T-helper 1 cell treated with Interleukin-12 subunit alpha and Interleukin-12 subunit beta and Interleukin-4 antibody, amounts not matched to agents 30 ng/mL and 1 ng/mL, for 36 hours (primary cell): ENCODE results near the gene ARAF. TPM values are rescaled to one million over a fixed set of nuclear protein-coding genes. Genes with fewer than 3 reads are reported as not detected.
"Not testable (repeated sequence)": the region's sequence is repeated elsewhere in the genome, so short reads cannot be mapped to it uniquely, and the experiment has no call there.

Experiments used
- intact Hi-C: fragments of 100-400 bp; cut with micrococcal nuclease; formaldehyde crosslinking; loops from one replicate; pipeline ENCODE4 v1.15.1; 2024
- total RNA-seq: library from RNA; stranded (reverse); gene quantifications from 2 replicates; pipeline ENCODE4 v1.2.3, GENCODE V29; 2022

ARAF gene
- total RNA-seq, 1 donor from 2014 or later = 93.8 TPM

DNA sequence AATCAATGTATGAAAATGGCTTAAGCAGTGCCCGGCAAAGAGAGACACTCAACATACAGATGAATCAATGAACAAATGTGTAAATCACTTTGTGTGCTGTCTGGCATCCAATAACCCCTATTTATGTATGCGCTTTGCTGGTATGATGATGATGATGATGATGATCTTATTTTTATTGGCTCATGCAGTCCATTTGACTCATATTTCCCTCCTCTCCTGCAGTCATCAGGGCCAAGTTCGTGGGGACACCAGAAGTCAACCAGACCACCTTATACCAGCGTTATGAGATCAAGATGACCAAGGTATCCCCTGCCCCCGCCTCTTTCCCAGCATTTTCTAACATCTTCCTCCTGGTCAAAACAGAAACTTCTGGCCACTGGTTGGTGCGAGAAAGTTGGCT, 23.7 kb downstream of the ARAF start:
- intact Hi-C loops = no loop called here

GRCh38 chrX:47585273-47585672, 24.3 kb downstream of the ARAF start:
- intact Hi-C loops = no loop called here

DNA sequence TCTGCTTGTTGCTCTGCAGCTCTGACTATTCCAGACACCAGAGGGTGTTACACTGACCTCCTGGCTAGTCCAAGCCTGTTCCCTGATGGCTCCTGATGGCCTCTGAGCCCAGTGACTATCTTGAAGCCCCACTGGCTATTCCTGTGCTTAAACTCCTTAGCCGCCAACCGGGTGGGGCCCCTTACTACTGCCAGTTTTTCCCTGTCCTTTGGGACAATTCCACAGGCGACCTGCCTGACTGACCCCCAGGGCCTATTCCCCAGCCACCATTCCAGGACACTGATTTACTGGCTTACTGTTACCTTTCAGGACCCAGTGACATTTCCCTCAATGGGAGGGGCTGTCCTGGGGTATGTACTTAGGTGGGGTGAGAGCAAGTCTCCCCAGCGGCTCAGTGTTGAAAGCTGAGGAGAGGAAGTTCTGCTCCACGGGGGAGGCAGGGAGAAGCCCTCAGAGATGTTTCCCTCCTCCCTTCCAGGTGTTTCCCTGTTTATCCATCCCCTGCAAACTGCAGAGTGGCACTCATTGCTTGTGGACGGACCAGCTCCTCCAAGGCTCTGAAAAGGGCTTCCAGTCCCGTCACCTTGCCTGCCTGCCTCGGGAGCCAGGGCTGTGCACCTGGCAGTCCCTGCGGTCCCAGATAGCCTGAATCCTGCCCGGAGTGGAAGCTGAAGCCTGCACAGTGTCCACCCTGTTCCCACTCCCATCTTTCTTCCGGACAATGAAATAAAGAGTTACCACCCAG, 25.2 kb downstream of the ARAF start:
- intact Hi-C loops = no loop called here

DNA sequence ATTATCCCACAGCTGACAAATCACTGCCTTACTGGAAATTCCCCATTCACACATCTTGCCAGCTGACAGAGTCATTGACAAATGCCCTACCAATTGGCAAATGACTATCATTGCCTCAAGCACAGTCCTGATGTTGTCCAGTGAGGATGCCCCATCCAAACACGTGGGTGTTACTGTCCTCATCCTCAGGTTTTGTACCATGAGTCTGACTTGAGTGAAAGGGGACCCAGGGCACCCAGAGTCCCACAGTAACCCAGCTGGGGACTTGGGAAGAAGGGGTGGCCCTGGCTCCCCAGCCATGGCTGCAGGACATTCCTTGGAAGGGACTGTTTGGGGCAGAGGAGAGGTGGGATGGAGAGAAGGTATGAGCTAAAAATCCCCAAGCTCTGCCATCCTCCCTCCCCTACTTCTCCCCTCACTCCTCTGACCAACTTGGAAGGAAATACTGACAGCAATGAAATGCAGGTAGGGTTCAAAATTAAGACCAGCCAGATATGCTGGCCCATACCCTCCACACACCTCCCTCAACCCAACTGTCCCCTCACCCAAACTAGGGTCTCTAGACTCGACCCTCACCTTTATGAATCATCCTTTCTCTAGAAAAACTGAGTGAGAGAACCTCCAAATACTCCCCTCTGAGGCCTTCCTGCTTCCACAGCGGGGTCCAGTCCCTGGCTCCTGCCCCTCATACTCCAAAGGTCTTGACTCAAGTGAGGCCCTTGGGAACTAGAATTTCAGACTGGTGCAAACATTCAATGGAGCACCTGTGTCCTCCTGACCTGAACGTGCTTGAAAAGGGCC, 26.3 kb downstream of the ARAF start:
- intact Hi-C loops = no loop called here

DNA sequence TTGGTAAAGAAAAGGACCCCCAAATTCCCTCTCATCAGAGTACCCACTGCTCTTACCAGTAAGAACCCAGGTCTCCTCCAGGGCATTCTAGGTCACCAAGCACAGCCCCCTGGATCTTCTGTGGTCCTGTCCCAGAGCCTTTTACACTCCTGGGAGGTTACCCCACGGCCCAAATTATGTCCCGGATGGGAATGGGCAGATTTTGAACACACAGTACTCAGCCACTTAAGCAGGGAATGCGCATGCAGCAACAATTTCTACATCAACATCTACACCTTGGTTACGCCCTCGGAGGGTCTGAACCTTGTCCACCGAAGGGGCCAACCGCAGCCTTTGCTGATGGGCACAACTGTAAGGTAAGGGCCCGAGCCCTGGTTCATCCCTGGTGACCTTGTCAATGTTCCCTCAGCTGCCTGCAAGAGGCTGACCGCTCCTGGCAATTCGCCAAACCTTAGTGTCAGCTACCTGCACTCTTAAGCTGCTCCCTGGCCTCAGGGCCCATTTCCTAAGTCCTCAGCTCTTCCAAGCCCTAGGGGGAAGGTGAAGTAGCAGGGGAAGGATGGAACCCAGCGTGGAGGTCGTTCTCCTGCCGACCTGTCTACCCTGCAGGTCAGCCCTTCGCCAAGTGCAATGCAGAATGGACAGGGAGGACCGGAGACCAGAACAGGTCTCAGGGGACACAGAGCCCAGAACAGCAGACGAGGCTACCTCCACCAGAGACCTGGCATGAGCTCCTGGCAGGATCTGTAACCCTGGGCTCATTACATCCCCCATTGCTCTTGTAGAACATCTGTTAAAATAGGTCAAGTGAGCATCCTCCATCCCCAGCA, 27.1 kb downstream of the ARAF start:
- intact Hi-C loops = no loop called here

- intact Hi-C loops = no loop called here
Measured at GRCh38 chrX:47590984-47591383, 30.0 kb downstream of the ARAF start.

GRCh38 chrX:47593522-47593921, 32.5 kb downstream of the ARAF start:
- intact Hi-C loops = no loop called here

DNA sequence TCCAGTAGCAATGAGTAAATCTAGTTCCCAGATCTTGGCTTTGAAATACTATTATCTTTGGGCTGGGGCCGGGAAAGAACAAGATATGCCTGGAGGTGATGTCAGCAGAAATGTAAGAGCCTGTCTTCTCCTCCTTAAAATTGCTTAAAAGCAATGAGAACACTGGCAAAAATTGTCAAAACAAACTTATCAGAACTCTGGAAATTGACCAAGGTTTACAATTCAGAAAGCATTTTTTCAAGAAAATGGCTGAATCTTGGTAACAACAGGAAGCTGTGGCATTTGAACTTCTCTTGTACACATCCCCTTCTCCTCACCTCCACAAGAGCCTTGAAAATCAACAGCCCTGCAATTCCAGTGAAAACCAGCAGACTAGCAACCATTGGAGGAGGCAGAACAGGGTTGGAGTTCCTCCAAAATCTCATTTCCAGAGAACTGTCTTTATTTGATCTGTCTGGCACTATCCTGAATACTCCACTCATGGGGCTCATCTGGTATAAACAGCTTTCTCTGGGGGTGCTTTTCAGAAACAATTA, 34.8 kb downstream of the ARAF start:
- intact Hi-C loops = no loop called here

DNA sequence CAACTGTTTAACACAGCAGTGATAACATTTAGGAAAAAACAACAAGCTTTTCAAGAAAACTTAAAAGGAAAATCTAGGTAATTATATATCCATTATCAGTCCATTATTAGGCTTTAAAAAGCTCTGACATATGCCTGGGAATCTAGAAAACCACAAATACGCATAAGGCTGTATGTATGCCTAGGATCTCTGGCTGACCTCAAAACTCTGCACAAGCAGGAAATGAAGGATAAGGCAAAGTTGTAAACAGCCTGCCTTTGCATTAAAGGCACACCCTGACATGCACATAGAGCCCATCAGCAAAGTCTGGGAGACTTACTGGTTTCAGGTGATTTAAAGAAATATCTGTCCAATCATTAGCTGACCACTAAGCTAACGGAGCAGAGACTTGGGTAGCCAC, 35.3 kb downstream of the ARAF start:
- intact Hi-C loops = no loop called here

DNA sequence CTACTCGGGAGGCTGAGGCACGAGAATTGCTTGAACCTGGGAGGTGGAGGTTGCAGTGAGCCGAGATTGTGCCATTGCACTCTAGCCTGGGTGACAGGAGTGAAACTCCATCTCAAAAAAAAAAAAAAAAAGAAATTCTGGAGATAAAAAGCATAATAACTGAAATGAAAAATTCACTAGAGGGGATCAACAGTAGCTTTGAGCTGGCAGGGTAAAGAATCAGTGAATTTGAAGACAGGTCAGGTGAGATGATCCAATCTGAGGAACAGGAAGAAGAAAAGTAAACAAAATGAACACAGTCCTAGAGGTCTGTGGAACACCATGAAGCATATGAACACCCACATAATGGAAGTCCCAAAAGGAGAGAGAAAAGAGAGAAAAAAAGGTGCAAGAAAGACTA, 36.2 kb downstream of the ARAF start:
- intact Hi-C loops = no loop called here

DNA sequence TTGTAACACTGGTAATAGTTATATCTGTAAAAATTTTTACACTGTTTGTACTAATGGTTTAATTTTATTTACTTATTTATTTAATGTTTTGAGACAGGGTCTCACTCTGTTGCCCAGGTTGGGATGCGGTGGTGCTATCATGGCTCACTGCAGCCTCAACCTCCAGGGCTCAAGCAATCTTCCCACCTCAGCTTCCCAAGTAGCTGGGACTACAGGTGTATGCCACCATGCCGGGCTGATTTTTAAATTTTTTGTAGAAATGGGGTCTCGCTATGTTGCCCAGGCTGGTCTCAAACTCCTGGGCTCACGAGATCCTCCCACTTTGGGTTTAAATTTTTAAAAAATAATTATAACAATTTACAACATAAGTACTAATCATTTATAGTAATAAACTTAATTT, 42.1 kb downstream of the ARAF start:
- intact Hi-C loops = not testable (repeated sequence)

- intact Hi-C loops = no loop called here
Measured at GRCh38 chrX:47605024-47605423, 44.0 kb downstream of the ARAF start.

- intact Hi-C loops = no loop called here
Measured at GRCh38 chrX:47607091-47607490, 46.1 kb downstream of the ARAF start.

DNA sequence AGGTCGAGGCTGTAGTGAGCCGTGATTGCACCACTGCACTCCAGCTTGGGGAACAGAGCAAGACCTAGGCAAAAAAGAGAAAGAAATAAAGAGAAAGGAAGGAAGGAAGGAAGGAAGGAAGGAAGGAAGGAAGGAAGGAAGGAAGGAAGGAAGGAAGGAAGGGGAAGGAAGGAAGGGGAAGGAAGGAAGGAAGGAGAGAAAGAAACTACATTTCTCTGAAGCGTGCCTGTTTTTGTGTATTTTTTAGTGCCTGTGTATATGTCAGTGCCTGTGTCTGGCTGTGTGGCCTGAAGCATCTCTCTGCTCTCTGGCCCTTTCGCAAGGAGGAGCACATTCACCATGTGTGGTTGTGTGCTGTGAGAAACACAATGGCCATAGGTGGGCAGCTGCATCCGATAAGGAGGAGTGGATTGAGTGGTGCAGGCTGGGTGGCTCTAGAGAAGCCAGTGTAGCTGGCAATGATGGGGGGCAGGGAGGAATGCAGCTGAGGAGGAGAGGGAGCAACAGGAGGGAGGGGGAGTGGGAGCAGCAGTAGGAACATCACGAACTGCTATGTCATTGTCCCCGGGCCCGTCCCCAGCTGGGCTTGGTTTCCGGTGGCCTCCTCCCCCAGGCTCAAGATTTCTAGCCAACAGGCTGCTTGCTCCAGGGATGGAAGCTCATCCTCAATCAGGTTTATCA, 47.3 kb downstream of the ARAF start:
- intact Hi-C loops = no loop called here

DNA sequence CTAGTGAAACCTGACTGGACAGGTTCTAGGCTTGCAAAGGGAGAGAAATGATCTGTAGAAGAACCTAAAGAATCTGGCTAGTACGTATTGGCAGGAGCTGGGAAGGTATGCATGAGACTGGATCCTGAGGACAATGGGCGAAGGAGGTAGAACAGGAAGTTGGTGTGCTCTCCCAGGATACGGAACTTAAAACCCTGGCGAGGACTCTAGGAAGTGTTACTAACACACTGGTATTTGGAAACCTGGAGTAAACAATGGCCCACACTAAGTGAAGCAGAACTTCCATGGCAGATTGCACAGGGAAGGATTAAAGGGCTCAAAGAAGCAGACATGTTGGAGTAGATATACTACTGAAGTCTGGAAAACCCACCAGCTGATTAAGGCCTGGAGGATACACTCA, 49.5 kb downstream of the ARAF start:
- intact Hi-C loops = no loop called here

DNA sequence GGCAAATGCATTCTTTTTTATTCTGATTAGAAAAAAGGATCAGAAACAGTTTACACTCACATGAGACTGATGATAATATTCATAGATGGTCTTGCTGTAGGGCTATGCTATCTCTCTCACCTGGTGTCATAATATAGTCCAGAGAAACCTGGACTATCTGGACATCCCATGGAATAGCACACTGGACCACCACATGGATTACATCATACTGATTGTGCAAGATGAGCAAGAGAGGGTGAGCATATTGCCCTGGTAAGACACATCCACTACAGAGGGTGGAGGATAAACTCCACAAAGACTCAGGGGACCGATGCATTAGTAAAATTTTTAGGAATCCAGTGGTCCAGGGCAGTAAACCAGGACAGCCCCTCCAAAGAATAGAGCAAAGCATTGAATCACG, 50.5 kb downstream of the ARAF start:
- intact Hi-C loops = no loop called here

DNA sequence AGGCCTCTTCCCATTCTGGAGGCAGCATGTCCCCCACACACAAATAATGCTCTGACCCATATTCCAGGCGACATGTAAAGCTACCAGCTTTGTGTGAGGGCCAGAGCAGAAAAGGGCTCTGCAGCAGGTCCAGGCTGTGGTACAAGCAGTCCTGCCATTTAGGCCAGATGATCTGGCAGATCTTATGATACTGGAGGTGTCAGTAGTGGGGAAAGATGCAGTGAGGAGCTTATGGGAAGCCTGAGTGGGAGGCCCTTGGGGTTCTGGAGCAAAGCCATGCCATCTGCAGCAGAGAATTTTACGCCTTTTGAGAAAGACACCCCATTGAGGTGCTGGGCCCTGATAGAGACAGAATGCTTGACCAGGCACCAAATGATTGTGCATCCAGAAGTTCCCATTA, 50.9 kb downstream of the ARAF start:
- intact Hi-C loops = no loop called here

GRCh38 chrX:47612418-47612817, 51.4 kb downstream of the ARAF start:
- intact Hi-C loops = no loop called here

DNA sequence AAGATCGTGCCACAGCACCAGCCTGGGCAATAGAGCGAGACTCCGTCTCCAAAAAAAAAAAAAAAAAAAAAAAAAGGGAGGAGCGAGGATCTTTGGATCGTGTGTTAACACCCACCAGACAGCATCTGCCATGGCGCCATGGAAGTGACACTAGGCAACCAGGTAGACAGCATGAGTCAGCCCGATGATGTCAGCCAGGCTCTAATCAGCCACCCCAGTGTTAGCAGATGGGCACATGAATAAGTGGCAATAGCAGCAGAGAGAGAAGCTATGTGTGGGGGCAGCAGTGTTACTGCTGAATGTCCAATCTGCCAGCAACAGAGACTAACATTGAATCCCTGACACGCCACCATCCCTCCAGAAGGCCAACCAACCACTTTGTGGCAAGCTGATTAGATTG, 52.1 kb downstream of the ARAF start:
- intact Hi-C loops = no loop called here

GRCh38 chrX:47614618-47615017, 53.6 kb downstream of the ARAF start:
- intact Hi-C loops = no loop called here

- intact Hi-C loops = loop anchor here (1.0 kb wide), 1 partner anchor 37 kb away; the partner anchor contains the start of gene TIMP1
Measured at GRCh38 chrX:47618923-47619485, 58.0 kb downstream of the ARAF start.
